ENCODE measurements around the gene NEO1.

NEO1 gene

GRCh38 chr15:73324496-73325170 is 272.4 kb downstream of the NEO1 start:
- peaks cover 3% of the 10 kb centered on the region for H3K36me3 ChIP-seq (ENCODE audit: control insufficient read depth, low read depth, low read length)
- H3K9me3 ChIP-seq (ENCODE audit: control insufficient read depth, low read depth, low read length): no peaks in the 10 kb centered on the region
- no peak overlapping the region for H3K4me3 ChIP-seq (ENCODE audit: low read length)
- H3K9ac ChIP-seq (ENCODE audit: low read length): no peak overlapping the region
- no peak overlapping the region for H3K27ac ChIP-seq (ENCODE audit: low read length)
- H3K27me3 ChIP-seq (ENCODE audit: control insufficient read depth, insufficient read depth, low read length): no peaks in the 10 kb centered on the region
- H3K4me1 ChIP-seq (ENCODE audit: control insufficient read depth, low read depth, low read length): no peaks in the 10 kb centered on the region

- no peaks in the 10 kb centered on the region for H3K9me3 ChIP-seq (ENCODE audit: control insufficient read depth, low read depth, low read length)
- H3K27me3 ChIP-seq (ENCODE audit: control insufficient read depth, insufficient read depth, low read length): no peaks in the 10 kb centered on the region
- peaks cover under 1% of the 10 kb centered on the region for H3K4me1 ChIP-seq (ENCODE audit: control insufficient read depth, low read depth, low read length)
- no peak overlapping the region for H3K4me3 ChIP-seq (ENCODE audit: low read length)
- no peak overlapping the region for H3K9ac ChIP-seq (ENCODE audit: low read length)
- H3K27ac ChIP-seq (ENCODE audit: low read length): no peak overlapping the region
- peaks cover 3% of the 10 kb centered on the region for H3K36me3 ChIP-seq (ENCODE audit: control insufficient read depth, low read depth, low read length)
These were observed 273.1 kb downstream of the NEO1 start for GRCh38 chr15:73325191-73325861.

GRCh38 chr15:73326157-73326556 is 273.9 kb downstream of the NEO1 start:
- Histone ChIP-seq H3K36me3 (ENCODE audit: control insufficient read depth, low read depth, low read length) (peaks cover 3% of the 10 kb centered on the region), H3K9me3 (ENCODE audit: control insufficient read depth, low read depth, low read length) (no peaks in the 10 kb centered on the region), H3K27ac (ENCODE audit: low read length) (no peak overlapping the region), H3K27me3 (ENCODE audit: control insufficient read depth, insufficient read depth, low read length) (no peaks in the 10 kb centered on the region), H3K4me3 (ENCODE audit: low read length) (no peak overlapping the region), H3K4me1 (ENCODE audit: control insufficient read depth, low read depth, low read length) (peaks cover 4% of the 10 kb centered on the region), H3K9ac (ENCODE audit: low read length) (no peak overlapping the region)

- Histone ChIP-seq H3K27me3 (ENCODE audit: control insufficient read depth, insufficient read depth, low read length) (no peaks in the 10 kb centered on the region), H3K9ac (ENCODE audit: low read length) (no peak overlapping the region), H3K27ac (ENCODE audit: low read length) (no peak overlapping the region), H3K9me3 (ENCODE audit: control insufficient read depth, low read depth, low read length) (no peaks in the 10 kb centered on the region), H3K4me3 (ENCODE audit: low read length) (no peak overlapping the region), H3K36me3 (ENCODE audit: control insufficient read depth, low read depth, low read length) (peaks cover 3% of the 10 kb centered on the region), H3K4me1 (ENCODE audit: control insufficient read depth, low read depth, low read length) (peaks cover 4% of the 10 kb centered on the region)
These were observed 276.0 kb downstream of the NEO1 start for GRCh38 chr15:73328149-73328820.

- H3K27ac ChIP-seq (ENCODE audit: low read length): no peak overlapping the region
- no peak overlapping the region for H3K9ac ChIP-seq (ENCODE audit: low read length)
- no peaks in the 10 kb centered on the region for H3K27me3 ChIP-seq (ENCODE audit: control insufficient read depth, insufficient read depth, low read length)
- no peak overlapping the region for H3K4me3 ChIP-seq (ENCODE audit: low read length)
- H3K9me3 ChIP-seq (ENCODE audit: control insufficient read depth, low read depth, low read length): no peaks in the 10 kb centered on the region
- peaks cover 3% of the 10 kb centered on the region for H3K36me3 ChIP-seq (ENCODE audit: control insufficient read depth, low read depth, low read length)
- peaks cover 4% of the 10 kb centered on the region for H3K4me1 ChIP-seq (ENCODE audit: control insufficient read depth, low read depth, low read length)
These were observed 276.7 kb downstream of the NEO1 start for GRCh38 chr15:73328981-73329380.

- Histone ChIP-seq H3K9ac (ENCODE audit: low read length) (no peak overlapping the region), H3K27me3 (ENCODE audit: control insufficient read depth, insufficient read depth, low read length) (no peaks in the 10 kb centered on the region), H3K27ac (ENCODE audit: low read length) (no peak overlapping the region), H3K4me1 (ENCODE audit: control insufficient read depth, low read depth, low read length) (peaks cover 4% of the 10 kb centered on the region), H3K9me3 (ENCODE audit: control insufficient read depth, low read depth, low read length) (no peaks in the 10 kb centered on the region), H3K36me3 (ENCODE audit: control insufficient read depth, low read depth, low read length) (peaks cover 3% of the 10 kb centered on the region), H3K4me3 (ENCODE audit: low read length) (no peak overlapping the region)
These were observed 277.4 kb downstream of the NEO1 start for GRCh38 chr15:73329501-73330200.

GRCh38 chr15:73330206-73331051 is 278.2 kb downstream of the NEO1 start:
- Histone ChIP-seq H3K27me3 (ENCODE audit: control insufficient read depth, insufficient read depth, low read length) (no peaks in the 10 kb centered on the region), H3K4me3 (ENCODE audit: low read length) (no peak overlapping the region), H3K9ac (ENCODE audit: low read length) (no peak overlapping the region), H3K9me3 (ENCODE audit: control insufficient read depth, low read depth, low read length) (no peaks in the 10 kb centered on the region), H3K36me3 (ENCODE audit: control insufficient read depth, low read depth, low read length) (peaks cover 3% of the 10 kb centered on the region), H3K27ac (ENCODE audit: low read length) (no peak overlapping the region), H3K4me1 (ENCODE audit: control insufficient read depth, low read depth, low read length) (peaks cover 4% of the 10 kb centered on the region)

- Histone ChIP-seq H3K36me3 (ENCODE audit: control insufficient read depth, low read depth, low read length) (peaks cover 3% of the 10 kb centered on the region), H3K9me3 (ENCODE audit: control insufficient read depth, low read depth, low read length) (no peaks in the 10 kb centered on the region), H3K4me1 (ENCODE audit: control insufficient read depth, low read depth, low read length) (peaks cover 4% of the 10 kb centered on the region), H3K9ac (ENCODE audit: low read length) (no peak overlapping the region), H3K4me3 (ENCODE audit: low read length) (no peak overlapping the region), H3K27ac (ENCODE audit: low read length) (no peak overlapping the region), H3K27me3 (ENCODE audit: control insufficient read depth, insufficient read depth, low read length) (no peaks in the 10 kb centered on the region)
These were observed 279.2 kb downstream of the NEO1 start for GRCh38 chr15:73331501-73331900.

GRCh38 chr15:73331991-73332925 is 280.0 kb downstream of the NEO1 start:
- Histone ChIP-seq H3K9ac (ENCODE audit: low read length) (no peak overlapping the region), H3K4me3 (ENCODE audit: low read length) (no peak overlapping the region), H3K36me3 (ENCODE audit: control insufficient read depth, low read depth, low read length) (peaks cover 3% of the 10 kb centered on the region), H3K27ac (ENCODE audit: low read length) (no peak overlapping the region), H3K27me3 (ENCODE audit: control insufficient read depth, insufficient read depth, low read length) (no peaks in the 10 kb centered on the region), H3K9me3 (ENCODE audit: control insufficient read depth, low read depth, low read length) (no peaks in the 10 kb centered on the region), H3K4me1 (ENCODE audit: control insufficient read depth, low read depth, low read length) (peaks cover 4% of the 10 kb centered on the region)

GRCh38 chr15:73333001-73333400 is 280.7 kb downstream of the NEO1 start:
- Histone ChIP-seq H3K27me3 (ENCODE audit: control insufficient read depth, insufficient read depth, low read length) (no peaks in the 10 kb centered on the region), H3K9me3 (ENCODE audit: control insufficient read depth, low read depth, low read length) (no peaks in the 10 kb centered on the region), H3K36me3 (ENCODE audit: control insufficient read depth, low read depth, low read length) (peaks cover under 1% of the 10 kb centered on the region), H3K27ac (ENCODE audit: low read length) (no peak overlapping the region), H3K9ac (ENCODE audit: low read length) (no peak overlapping the region), H3K4me3 (ENCODE audit: low read length) (no peak overlapping the region), H3K4me1 (ENCODE audit: control insufficient read depth, low read depth, low read length) (peaks cover 4% of the 10 kb centered on the region)
